Kidney (tissue), 14 donors: ENCODE measurements around the gene VPREB1. TPM values are rescaled to one million over a fixed set of nuclear protein-coding genes. Genes with fewer than 3 reads are reported as not detected.
A peak's percentile ranks its signal among the peaks of the same experiment; 100 is the strongest.
"Not testable (repeated sequence)": the region's sequence is repeated elsewhere in the genome, so short reads cannot be mapped to it uniquely, and the experiment has no call there.

ENCODE experiments used
- DNase-seq, 5 donors: peaks; one replicate each; pipeline ENCODE4 v3.0.0-alpha.2; 2013 to 2020
- FAIRE-seq: peaks from 2 replicates; lab custom pipeline; 2012; peaks lifted over from hg19 to GRCh38; lab: Jason Lieb, UNC
- H3K27ac ChIP-seq, 2 donors: one replicate each; pipeline ENCODE4 v1.7.0; 2013; ENCODE audit warnings: low read depth in 2 of 2, low read length in 2 of 2, inconsistent platforms in 1 of 2
- H3K27me3 ChIP-seq: one replicate; pipeline ENCODE4 v1.7.1; 2013; ENCODE audit warnings: low read length, inconsistent platforms; ENCODE audit not compliant: control insufficient read depth, insufficient read depth
- H3K36me3 ChIP-seq, 3 donors: one replicate each; pipeline versions ENCODE4 v1.7.0 to v1.7.1; 2013; ENCODE audit warnings: low read length in 3 of 3, control low read depth in 1 of 3, inconsistent platforms in 1 of 3; ENCODE audit not compliant: insufficient read depth in 3 of 3, control insufficient read depth in 2 of 3
- H3K4me1 ChIP-seq, 3 donors: one replicate each; pipeline versions ENCODE4 v1.7.0 to v1.7.1; 2013; ENCODE audit warnings: low read length in 3 of 3, inconsistent platforms in 1 of 3, low read depth in 1 of 3; ENCODE audit not compliant: control insufficient read depth in 2 of 3, insufficient read depth in 2 of 3
- H3K4me3 ChIP-seq, 3 donors: one replicate each; pipeline versions ENCODE4 v1.7.0 to v1.8.1; 2013; ENCODE audit warnings: low read length in 3 of 3, control low read depth in 1 of 3, inconsistent platforms in 1 of 3
- H3K9ac ChIP-seq, 3 donors: one replicate each; pipeline versions ENCODE4 v1.7.0 to v1.7.1; 2013; ENCODE audit warnings: low read length in 3 of 3, control low read depth in 1 of 3, inconsistent platforms in 1 of 3
- H3K9me3 ChIP-seq, 3 donors: one replicate each; pipeline versions ENCODE4 v1.7.0 to v1.7.1; 2013; ENCODE audit warnings: low read length in 3 of 3, control low read depth in 1 of 3, inconsistent platforms in 1 of 3; ENCODE audit not compliant: control insufficient read depth in 2 of 3, insufficient read depth in 1 of 3
- CTCF ChIP-seq: IDR thresholded peaks from 3 replicates; pipeline ENCODE4 v1.5.1; 2012; ENCODE audit warnings: mild to moderate bottlenecking, moderate library complexity, borderline replicate concordance; ENCODE audit not compliant: insufficient read depth; ENCODE audit errors: extremely low read depth
- intact Hi-C: fragments of 100-400 bp; cut with DNase I; formaldehyde crosslinking; loops from one replicate; pipeline ENCODE4 v1.11.1; 2022
- polyA plus RNA-seq: library from polyadenylated mRNA; stranded (reverse); fragments of 350-450 nt; fragmentation: Illumina TruSeq; extraction: RNeasy Lipid Tissue Mini Kit (QIAGEN cat#74804); gene quantifications from one replicate; pipeline ENCODE4 v1.2.3, GENCODE V29; 2014; ENCODE audit warnings: low read depth, low replicate concordance; ENCODE audit not compliant: insufficient read depth
- total RNA-seq: library from RNA; stranded (reverse); fragmentation: NEBNext Ultra II Directional; extraction: Animal tissue kit (Norgen Biotek cat#: 25700); gene quantifications from one replicate; pipeline ENCODE4 v1.2.1, GENCODE V29; 2021
- donor health status: control.
- donor health status: control.
- donor health status: control.
- donor health status: control.
- donor health status: control.
- donor health status: DM: yes; HTN: yes; CAD: no.
- donor health status: Normal renal cell carcinoma (clear cell type).

Gene VPREB1
- total and polyA plus RNA-seq, 2 donors from 2014 or later: not detected

GRCh38 chr22:22207845-22208564 lies 36.6 kb upstream of the VPREB1 start:
- Histone ChIP-seq H3K4me3 (no peak overlapping the region), H3K36me3 (no peaks in the 10 kb centered on the region), H3K4me1 (peaks cover 0 to 3% (median 2%) of the 10 kb centered on the region in 3 donors), H3K27me3 (no peaks in the 10 kb centered on the region), H3K9me3 (no peaks in the 10 kb centered on the region), H3K27ac (no peak overlapping the region), H3K9ac (no peak overlapping the region)
- no peak for FAIRE-seq
- TF ChIP-seq CTCF: peak; percentile 66
- intact Hi-C loops: no loop called here
- DNase-seq: peak; percentile 87 to 88 (median 88)

GRCh38 chr22:22208652-22209051 lies 35.9 kb upstream of the VPREB1 start:
- FAIRE-seq: no peak
- Histone ChIP-seq H3K4me1 (peaks cover 0 to 3% (median 2%) of the 10 kb centered on the region in 3 donors), H3K27ac (no peak overlapping the region), H3K4me3 (no peak overlapping the region), H3K9me3 (no peaks in the 10 kb centered on the region), H3K27me3 (no peaks in the 10 kb centered on the region), H3K9ac (no peak overlapping the region), H3K36me3 (no peaks in the 10 kb centered on the region)
- no peak for DNase-seq
- no peak for TF ChIP-seq CTCF
- intact Hi-C loops: no loop called here

- intact Hi-C loops, H3K27ac ChIP-seq, H3K9me3 ChIP-seq, DNase-seq, H3K27me3 ChIP-seq, H3K9ac ChIP-seq, H3K4me3 ChIP-seq, H3K4me1 ChIP-seq, FAIRE-seq, H3K36me3 ChIP-seq: not testable (repeated sequence)
These were observed 35.4 kb upstream of the VPREB1 start for GRCh38 chr22:22209080-22209640.

GRCh38 chr22:22210375-22210774 lies 34.2 kb upstream of the VPREB1 start:
- intact Hi-C loops: no loop called here
- Histone ChIP-seq H3K4me3 (no peak overlapping the region), H3K27ac (peak overlapping the region; percentile 71 to 78), H3K4me1 (peaks cover 0 to 3% (median 2%) of the 10 kb centered on the region in 3 donors), H3K9me3 (no peaks in the 10 kb centered on the region), H3K27me3 (no peaks in the 10 kb centered on the region), H3K9ac (peak overlapping the region in 1 of 3 donors; percentile 41), H3K36me3 (no peaks in the 10 kb centered on the region)
- DNase-seq: peak in 1 of 5 donors; percentile 78
- no peak for FAIRE-seq
- no peak for TF ChIP-seq CTCF
